ENCODE measurements around the gene MOXD1.

- no peak for TF ChIP-seq CTCF (IDR thresholded peaks at IDR 0.05)
- no peak for TF ChIP-seq POLR2A (IDR thresholded peaks at IDR 0.05)
Observed at GRCh38 chr6:132425176-132425575, 23.9 kb upstream of the MOXD1 start.
